A172 (cell line): ENCODE measurements around the gene DCLK3. TPM values are rescaled to one million over a fixed set of nuclear protein-coding genes. Genes with fewer than 3 reads are reported as not detected.

ENCODE experiments used
- DNase-seq: peaks from one replicate; pipeline ENCODE4 v3.0.0-alpha.2; 2015; ENCODE audit warnings: low spot score
- total RNA-seq: library from RNA; depleted of rRNA; stranded (reverse); fragments of >200 nt; shearing (Covaris generic); gene quantifications from 2 replicates; pipeline ENCODE4 v1.2.3, GENCODE V29; 2014; rRNA removed

The DCLK3 gene, protein sequence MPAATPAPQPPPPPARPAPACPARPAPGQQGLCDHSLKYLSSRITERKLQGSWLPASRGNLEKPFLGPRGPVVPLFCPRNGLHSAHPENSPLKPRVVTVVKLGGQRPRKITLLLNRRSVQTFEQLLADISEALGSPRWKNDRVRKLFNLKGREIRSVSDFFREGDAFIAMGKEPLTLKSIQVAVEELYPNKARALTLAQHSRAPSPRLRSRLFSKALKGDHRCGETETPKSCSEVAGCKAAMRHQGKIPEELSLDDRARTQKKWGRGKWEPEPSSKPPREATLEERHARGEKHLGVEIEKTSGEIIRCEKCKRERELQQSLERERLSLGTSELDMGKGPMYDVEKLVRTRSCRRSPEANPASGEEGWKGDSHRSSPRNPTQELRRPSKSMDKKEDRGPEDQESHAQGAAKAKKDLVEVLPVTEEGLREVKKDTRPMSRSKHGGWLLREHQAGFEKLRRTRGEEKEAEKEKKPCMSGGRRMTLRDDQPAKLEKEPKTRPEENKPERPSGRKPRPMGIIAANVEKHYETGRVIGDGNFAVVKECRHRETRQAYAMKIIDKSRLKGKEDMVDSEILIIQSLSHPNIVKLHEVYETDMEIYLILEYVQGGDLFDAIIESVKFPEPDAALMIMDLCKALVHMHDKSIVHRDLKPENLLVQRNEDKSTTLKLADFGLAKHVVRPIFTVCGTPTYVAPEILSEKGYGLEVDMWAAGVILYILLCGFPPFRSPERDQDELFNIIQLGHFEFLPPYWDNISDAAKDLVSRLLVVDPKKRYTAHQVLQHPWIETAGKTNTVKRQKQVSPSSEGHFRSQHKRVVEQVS
- total RNA-seq: not detected in 2 replicates

DNA sequence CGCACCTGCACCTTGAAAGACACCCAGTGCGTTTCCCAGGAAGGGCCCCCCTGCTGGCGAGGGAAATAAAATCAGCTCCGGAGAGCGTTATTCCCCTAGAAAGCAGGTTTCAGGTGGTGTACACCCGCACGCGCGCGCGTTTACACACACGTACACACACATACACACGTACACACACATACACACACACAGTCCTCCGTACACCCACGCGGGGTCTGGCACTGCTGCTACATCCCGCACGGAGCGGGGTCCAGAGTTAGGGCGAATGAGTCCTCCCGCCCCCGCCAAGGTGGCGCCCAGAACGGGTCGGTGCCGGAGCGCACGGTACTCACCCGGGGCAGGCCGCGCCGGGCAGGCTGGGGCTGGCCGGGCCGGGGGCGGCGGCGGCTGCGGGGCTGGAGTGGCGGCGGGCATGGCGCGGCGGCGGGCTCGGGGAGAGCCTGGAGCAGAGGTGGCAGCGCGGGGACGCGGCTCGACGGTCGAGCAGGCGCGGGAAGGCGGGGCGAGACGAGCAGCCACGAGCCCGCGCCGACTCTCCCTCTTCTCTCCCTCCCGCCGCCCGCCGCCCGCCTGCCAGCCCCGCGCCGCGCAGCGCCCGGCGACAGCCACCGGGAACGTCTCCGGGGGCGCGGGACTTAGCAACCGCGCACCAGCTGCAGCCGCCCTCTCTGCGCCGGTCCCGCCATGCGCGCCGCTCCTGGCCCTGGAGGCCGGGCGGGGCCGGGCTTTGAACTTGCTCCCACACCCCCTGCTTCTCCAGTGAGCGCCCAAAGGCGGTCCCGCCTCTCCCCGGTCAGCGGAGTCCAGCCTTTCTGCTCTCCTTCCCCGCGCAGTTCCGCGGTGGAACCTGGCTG is at the start of gene DCLK3:
Gene DCLK3, minus strand, starts transcription at position 704 of the 854 bp plus-strand sequence. Its CDS starts 290 bp downstream, at position 414.
- no peak for DNase-seq

GRCh38 chr3:36813305-36813704 is 49.0 kb upstream of the DCLK3 start:
- DNase-seq: no peak

DNA sequence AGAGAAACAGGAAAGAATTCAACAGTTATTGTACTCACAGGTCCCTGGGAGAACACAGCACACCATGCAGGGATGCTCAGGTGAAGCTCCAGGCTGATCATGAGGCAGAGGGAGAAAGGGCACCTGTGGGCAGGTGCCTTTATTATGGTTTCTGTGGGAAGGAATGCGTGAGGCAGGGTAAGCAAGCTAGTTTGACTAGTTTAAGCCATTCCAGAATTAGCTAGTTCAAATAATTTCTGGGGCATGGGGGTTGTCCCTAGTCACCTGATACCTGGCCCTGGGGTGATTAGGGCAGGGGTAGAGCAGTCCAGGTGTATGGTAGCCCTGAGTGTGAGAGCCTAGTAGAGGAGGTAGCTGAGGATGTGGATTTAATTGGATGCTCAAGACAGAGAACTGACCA is 47.9 kb upstream of the DCLK3 start:
- no peak for DNase-seq

- no peak for DNase-seq
Observed at GRCh38 chr3:36811768-36812167, 47.4 kb upstream of the DCLK3 start.

- DNase-seq: no peak
Observed at GRCh38 chr3:36804295-36805055, 40.1 kb upstream of the DCLK3 start.

- DNase-seq: no peak
Observed at GRCh38 chr3:36803091-36803791, 38.9 kb upstream of the DCLK3 start.

GRCh38 chr3:36800533-36801116 is 36.3 kb upstream of the DCLK3 start:
- no peak for DNase-seq

GRCh38 chr3:36796881-36797280 is 32.5 kb upstream of the DCLK3 start:
- DNase-seq: peak; percentile 51

DNA sequence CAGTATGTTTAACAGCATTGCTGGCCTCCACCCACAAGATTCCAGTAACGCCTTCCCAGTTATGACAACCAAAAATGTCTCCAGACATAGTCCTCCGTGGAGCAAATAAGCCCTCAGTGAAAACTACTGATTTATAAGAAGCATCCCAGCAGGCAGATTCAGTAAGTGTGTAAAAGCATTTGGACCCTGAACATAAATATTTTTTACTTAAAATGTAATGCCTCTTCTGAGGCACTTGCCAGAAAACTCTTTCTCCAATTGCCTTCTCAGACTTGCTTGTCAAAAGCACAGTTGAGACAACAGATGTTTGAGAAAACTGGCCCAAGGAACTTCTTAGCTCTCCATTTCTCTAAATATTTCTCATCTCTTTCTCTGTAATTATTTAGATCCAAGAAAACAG is 31.8 kb upstream of the DCLK3 start:
- DNase-seq: no peak

DNA sequence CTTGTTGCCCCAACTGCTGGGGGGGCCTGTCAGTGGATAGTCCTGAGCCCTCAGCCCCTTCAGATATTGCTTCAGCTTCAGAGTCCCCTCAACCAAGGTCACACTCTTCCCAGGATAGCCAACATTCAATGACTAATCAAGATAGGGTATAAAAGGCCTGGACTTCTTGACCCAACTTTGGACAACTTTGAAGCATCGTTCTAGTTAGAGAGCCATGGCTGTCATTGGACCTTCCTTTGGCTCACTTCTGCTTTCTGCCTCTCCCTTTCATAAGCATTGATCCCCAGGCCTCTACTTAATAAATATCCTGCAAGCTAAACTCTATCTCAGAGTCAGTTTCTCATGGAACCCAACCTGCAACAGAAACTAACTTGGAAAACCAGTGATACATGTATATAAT is 31.3 kb upstream of the DCLK3 start:
- DNase-seq: no peak

DNA sequence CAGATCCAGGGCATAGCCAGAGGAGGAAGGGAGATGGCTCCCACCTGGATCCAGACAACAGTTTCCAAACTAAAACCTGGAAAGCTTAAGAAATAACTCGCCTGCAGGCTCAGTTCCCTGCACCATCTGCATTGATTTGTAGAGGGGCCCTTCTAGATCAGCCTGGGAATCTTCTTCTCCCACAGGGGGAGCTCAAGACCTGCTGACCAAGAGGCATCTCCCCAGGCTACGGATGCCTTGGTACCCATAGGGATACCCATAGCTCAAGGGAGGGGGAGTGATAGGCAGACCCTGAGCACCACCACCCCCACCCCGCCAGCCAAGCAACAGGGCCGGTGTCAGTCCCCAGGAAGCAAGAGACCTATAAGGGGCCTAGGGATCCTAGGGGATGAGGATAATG is 28.0 kb upstream of the DCLK3 start:
- peak; percentile 22 for DNase-seq

- DNase-seq: no peak
Observed at GRCh38 chr3:36790765-36791164, 26.4 kb upstream of the DCLK3 start.

DNA sequence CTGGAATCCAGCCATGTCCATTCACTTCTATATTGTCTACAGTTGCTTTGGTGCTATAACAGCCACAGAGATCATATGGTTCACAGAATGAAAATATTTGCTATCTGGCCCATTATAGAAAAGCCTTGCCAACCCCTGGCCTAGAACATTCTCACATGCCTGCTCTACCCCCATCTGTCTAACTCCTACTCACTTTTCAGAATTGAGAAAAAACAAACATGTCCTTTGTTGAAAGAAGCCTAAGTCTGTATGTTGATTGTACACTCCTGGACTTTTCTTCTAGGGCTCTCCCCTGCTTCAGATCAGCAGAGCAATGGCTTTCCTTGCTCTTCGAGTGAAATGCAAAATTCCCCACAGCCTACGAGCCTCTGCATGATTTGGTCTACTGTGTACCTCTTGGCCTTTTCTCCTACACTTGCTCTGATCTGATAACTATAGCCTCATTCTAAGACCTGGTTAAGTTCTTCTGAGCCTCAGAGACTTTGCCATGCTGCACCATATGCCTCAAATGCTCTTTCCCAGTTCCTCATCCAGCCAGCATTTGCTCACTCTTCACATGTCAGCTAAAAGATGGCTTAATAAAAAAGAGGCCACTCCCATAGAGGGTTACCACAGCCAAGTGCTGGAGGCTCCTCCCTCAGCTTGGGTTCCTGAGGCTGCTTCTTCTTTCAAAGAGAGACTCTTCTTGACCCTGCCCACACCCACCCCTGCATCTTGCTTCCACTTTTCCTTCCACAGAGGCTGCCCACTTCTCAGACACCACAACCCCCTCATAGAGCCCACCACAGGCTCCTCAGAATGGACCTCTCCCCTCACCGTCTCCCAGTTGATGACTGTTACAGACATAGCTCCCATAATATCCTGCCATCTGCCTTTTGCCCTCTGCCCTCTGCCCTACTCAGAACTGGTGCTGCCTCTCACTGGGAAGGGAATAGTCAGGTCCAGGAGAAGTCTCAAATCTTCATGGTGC is 22.9 kb upstream of the DCLK3 start:
- DNase-seq: no peak

- no peak for DNase-seq
Observed at GRCh38 chr3:36784138-36784635, 19.8 kb upstream of the DCLK3 start.

DNA sequence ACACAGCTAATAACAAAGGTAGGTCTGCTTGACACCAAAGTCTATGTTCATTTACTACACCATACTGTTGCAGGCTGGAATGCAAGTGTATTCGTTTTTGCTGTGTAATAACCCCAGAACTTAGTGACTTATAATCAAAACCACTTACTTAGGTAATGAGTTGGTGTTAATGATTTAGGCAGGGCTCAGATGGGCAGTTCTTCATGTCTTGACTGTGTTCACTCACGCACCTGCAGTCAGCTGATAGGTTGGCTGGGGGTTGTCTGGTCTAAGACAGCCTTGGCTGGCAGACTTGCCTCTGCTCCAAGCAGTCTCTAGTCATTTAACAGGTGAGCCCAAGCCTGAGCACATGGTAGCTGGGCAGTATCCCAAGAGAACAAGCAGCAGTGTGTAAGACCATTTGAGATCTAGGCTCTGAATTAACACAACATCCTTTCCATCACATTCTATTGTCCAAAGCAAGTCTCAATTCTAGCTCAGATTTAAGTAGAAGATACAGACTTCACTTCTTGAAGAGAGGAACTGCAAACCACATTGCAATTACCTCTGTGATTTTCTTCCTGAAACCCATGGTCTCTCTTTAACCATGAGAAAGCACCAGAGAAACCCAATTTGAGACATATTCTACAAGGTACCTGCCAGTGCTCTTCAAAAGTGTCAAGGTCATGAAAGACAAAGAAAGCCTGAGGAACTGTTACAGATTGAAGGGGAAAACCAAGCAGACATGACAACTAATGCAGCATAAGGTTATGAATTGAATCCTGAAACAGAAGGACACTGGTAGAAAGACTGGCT is 13.3 kb upstream of the DCLK3 start:
- no peak for DNase-seq

- no peak for DNase-seq
Observed at GRCh38 chr3:36776436-36776835, 12.1 kb upstream of the DCLK3 start.

DNA sequence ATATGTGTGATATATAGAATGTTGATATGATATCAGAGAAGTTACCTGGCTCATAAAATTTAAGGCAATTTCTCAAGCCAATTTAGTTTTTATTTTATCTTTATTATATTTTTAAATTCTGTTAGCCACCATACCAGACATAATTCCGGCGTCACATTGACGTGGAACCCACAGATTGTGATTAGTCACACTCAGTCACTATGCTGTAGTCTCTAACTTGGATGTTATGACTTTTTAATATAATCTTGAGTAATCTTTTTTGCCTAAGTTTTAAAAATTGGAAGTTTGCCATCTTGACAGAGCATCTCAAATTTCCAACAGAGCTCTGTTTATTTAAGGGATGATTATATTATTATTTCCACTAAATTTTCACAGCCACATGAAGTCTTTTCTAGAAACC is 9.7 kb upstream of the DCLK3 start:
- DNase-seq: no peak

GRCh38 chr3:36771931-36772330 is 7.6 kb upstream of the DCLK3 start:
- no peak for DNase-seq
